Fibroblast of the aortic adventitia (primary cell): ENCODE data around the gene PSRC1. TPM values are rescaled to one million over a fixed set of nuclear protein-coding genes. Genes with fewer than 3 reads are reported as not detected.

Experiments used
- DNase-seq: peaks from one replicate; pipeline ENCODE4 v3.0.0-alpha.2; 2010; ENCODE audit warnings: low read depth
- H3K4me3 ChIP-seq: 2 replicates; pipeline ENCODE4 v1.5.1; 2011; ENCODE audit warnings: low read depth, mild to moderate bottlenecking, control low read depth, low read length, moderate library complexity
- CTCF ChIP-seq: IDR thresholded peaks from 2 replicates; pipeline ENCODE4 v1.5.1; 2011; ENCODE audit warnings: mild to moderate bottlenecking, low read length, control low read depth, inconsistent platforms; ENCODE audit not compliant: insufficient read depth
- total RNA-seq: library from RNA; depleted of rRNA; stranded (reverse); fragments of >200 nt; gene quantifications from 2 replicates; pipeline ENCODE4 v1.2.3, GENCODE V29; 2012; ENCODE audit warnings: low replicate concordance

PSRC1 gene
- total RNA-seq, 1 donor: 19.0 TPM

GRCh38 chr1:109304226-109304920 is 21.4 kb upstream of the PSRC1 start:
- no peak overlapping the region for H3K4me3 ChIP-seq
- TF ChIP-seq CTCF: no peak
- DNase-seq: no peak

- no peak overlapping the region for H3K4me3 ChIP-seq
- DNase-seq: no peak
- no peak for TF ChIP-seq CTCF
Measured at GRCh38 chr1:109301874-109302273, 18.9 kb upstream of the PSRC1 start.

- H3K4me3 ChIP-seq: no peak overlapping the region
- DNase-seq: no peak
- TF ChIP-seq CTCF: no peak
Measured at GRCh38 chr1:109300650-109301151, 17.8 kb upstream of the PSRC1 start.

- no peak overlapping the region for H3K4me3 ChIP-seq
- DNase-seq: peak; percentile 57
- no peak for TF ChIP-seq CTCF
Measured at GRCh38 chr1:109299558-109300343, 16.8 kb upstream of the PSRC1 start.

GRCh38 chr1:109298666-109299557 is 16.0 kb upstream of the PSRC1 start:
- H3K4me3 ChIP-seq: no peak overlapping the region
- no peak for TF ChIP-seq CTCF
- peak; percentile 88 for DNase-seq

GRCh38 chr1:109296782-109297181 is 13.8 kb upstream of the PSRC1 start:
- no peak overlapping the region for H3K4me3 ChIP-seq
- DNase-seq: no peak
- TF ChIP-seq CTCF: no peak
